Activated T-cell treated with anti-CD3 and anti-CD28 coated beads, Interleukin-2, amount 50 U/mL, for 24 hours (primary cell): ENCODE measurements around the gene BCLAF3.

Source experiments
- DNase-seq: peaks from one replicate; pipeline ENCODE4 v3.0.0-alpha.2; 2020
- H3K27ac Mint-ChIP-seq: 2 replicates; pipeline ENCODE4 v1.8.0; 2020; ENCODE audit warnings: mild to moderate bottlenecking, mixed read lengths
- H3K27me3 Mint-ChIP-seq: 2 replicates; pipeline ENCODE4 v1.8.0; 2020; ENCODE audit warnings: mixed read lengths
- H3K36me3 Mint-ChIP-seq: 2 replicates; pipeline ENCODE4 v1.8.0; 2020; ENCODE audit warnings: low read depth, mixed read lengths
- H3K4me1 Mint-ChIP-seq: 2 replicates; pipeline ENCODE4 v1.8.0; 2020; ENCODE audit warnings: low read depth, mixed read lengths
- H3K4me3 Mint-ChIP-seq: 2 replicates; pipeline ENCODE4 v1.8.0; 2020; ENCODE audit warnings: mild to moderate bottlenecking, moderate library complexity, mixed read lengths
- H3K9me3 Mint-ChIP-seq: 2 replicates; pipeline ENCODE4 v1.8.0; 2020; ENCODE audit warnings: mixed read lengths

Gene BCLAF3

DNA sequence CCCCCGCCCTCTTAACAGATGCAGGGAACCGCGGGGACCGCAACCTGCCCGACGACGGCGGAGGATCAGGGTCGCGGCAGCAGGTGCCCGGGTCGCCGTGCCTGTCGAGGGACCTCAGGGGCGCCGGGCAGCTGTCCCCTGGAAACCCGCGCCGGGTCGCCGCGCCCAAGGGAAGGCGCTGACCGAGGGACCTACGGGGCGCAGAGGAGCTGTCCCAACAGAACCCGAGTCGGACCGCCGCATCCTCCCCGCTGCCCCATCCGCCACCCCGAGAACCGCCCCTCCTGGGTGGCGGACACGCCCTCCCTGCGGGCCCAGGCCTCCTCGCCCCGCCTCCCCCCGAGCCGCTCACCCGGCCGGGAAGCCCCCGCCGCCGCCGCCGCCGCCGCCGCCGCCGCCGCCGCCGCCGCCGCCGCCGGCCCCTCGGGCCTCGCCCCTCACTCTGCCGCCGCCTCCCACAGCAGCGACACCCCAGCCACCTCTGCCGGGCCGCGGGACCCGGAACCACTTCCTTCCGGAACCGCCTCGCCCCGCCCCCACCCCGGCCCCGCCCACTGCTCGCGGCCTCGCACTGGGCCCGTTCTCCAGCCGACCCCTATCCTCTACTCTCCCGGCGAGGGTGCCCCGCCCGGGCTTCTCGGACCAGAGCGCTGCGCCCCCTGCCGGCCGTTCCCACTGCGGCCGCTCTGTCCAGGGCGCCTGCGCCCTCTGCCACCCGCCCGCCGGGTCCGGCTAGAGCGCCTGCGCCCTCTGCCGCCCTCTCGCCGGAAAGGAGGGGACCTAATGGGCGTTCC lies at the start of gene BCLAF3:
BCLAF3 (minus strand) TSS at position 506 of the 794 bp plus-strand sequence. CDS start 20,797 bp downstream, outside the sequence.
- peak; percentile 92 for DNase-seq
- Mint-ChIP-seq H3K4me3 (peak within 1 kb of the TSS; percentile 80), H3K27me3 (peaks cover 10% of the 10 kb centered on the region), H3K4me1 (peaks cover 13% of the 10 kb centered on the region), H3K36me3 (peaks cover 4% of the 10 kb centered on the region), H3K9me3 (no peaks in the 10 kb centered on the region), H3K27ac (peak within 1 kb of the TSS; percentile 81)

DNA sequence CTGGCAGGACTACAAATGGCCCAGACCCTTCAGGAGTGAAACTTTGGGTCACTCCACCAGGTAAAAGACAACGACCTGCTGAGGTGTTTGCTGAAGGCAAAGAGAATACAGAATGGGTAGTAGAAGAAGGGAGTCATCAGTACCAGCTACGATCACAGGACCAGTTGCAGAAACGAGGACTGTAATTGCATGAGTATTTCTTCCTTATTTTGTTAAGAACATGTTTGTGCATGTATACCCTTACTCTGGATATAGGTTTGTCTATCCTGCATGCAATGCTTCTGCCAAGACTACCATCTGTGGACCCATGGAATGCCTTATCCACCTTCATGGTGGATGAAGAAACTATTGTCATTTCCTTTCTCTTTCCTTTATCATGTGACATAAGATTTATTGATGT lies 48.1 kb upstream of the BCLAF3 start:
- Mint-ChIP-seq H3K9me3 (no peaks in the 10 kb centered on the region), H3K4me1 (no peaks in the 10 kb centered on the region), H3K36me3 (no peaks in the 10 kb centered on the region), H3K27me3 (no peaks in the 10 kb centered on the region), H3K27ac (no peak overlapping the region), H3K4me3 (no peak overlapping the region)
- no peak for DNase-seq

DNA sequence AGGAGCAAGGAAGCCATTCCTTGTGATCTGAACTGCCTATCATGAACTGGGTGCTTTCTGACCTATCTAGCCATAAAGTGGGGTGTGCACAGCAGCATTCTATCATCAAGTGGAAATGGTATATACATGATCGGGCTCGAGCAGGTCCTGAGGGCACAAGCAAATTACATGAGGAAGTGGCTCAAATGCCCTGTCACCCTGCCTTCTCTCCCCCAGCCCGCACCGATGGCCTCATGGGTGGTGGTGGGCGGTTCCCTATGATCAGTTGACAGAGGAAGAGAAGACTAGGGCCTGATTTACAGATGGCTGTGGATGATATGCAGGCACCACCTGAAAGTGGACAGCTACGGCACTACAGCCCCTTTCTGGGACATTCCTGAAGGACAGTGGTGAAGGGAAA lies 46.3 kb upstream of the BCLAF3 start:
- DNase-seq = no peak
- no peaks in the 10 kb centered on the region for H3K36me3 Mint-ChIP-seq
- no peak overlapping the region for H3K27ac Mint-ChIP-seq
- H3K9me3 Mint-ChIP-seq = no peaks in the 10 kb centered on the region
- H3K4me1 Mint-ChIP-seq = no peaks in the 10 kb centered on the region
- H3K27me3 Mint-ChIP-seq = no peaks in the 10 kb centered on the region
- no peak overlapping the region for H3K4me3 Mint-ChIP-seq

DNA sequence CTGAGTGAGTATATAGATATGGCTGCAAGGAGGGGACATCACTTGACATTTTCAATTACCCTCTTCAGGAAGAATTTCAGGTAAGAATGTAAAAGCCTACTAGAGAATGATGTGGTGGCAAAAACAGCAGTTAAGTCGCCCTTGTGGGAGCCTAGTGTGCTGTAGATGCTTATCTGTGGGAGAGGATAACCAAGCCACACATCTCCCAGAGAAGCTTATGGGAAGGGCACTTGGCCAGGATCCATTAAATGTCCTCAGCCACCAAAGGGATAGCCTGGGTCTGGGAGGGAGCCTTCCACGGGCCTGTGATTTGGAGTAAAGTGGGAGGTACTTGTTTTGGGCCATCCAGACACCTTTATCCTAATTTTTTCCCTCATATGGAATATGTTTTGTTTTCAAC lies 41.3 kb upstream of the BCLAF3 start:
- peaks cover 7% of the 10 kb centered on the region for H3K4me1 Mint-ChIP-seq
- no peak overlapping the region for H3K4me3 Mint-ChIP-seq
- no peaks in the 10 kb centered on the region for H3K36me3 Mint-ChIP-seq
- H3K27me3 Mint-ChIP-seq = no peaks in the 10 kb centered on the region
- no peak overlapping the region for H3K27ac Mint-ChIP-seq
- DNase-seq = no peak
- no peaks in the 10 kb centered on the region for H3K9me3 Mint-ChIP-seq

DNA sequence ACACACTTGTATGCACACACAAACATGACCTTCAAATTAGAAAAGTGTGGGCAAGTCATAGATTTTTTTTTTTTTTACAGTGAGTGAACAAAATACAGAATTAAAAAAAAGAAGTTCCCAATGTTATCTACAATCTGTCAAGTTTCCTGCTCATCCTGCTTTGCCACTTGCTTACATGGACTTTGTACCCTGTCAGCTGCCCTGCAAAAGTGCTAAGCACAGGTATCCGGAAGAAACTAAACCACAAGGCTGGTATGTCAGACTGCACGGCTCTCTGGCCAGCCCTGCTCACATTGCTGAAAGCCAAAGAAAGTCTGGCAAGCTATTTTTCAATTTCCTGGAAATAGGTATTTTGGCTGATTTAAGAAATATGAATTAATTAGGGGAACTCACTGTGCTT lies 38.9 kb upstream of the BCLAF3 start:
- Mint-ChIP-seq H3K27me3 (no peaks in the 10 kb centered on the region), H3K36me3 (no peaks in the 10 kb centered on the region), H3K4me1 (peaks cover 7% of the 10 kb centered on the region), H3K9me3 (no peaks in the 10 kb centered on the region), H3K4me3 (no peak overlapping the region), H3K27ac (no peak overlapping the region)
- no peak for DNase-seq

DNA sequence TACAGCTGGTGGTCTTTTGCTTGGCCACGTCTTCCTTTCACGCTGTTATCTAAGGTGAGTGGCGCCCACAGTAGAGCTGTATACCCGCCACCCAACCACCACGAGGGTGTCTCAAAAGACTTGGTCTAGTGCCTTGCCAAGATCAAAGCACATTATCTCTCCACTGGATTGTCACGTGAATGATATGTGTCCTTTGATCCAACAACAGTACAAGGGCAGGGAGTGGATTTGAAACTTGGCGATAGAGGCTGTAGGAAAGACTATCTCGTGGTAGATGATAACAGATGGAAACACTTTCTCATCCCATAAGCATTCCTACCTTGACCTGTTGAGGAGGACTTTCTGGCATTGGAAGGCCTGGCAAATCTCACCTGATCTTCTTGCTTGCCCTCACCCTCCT lies 37.7 kb upstream of the BCLAF3 start:
- Mint-ChIP-seq H3K36me3 (no peaks in the 10 kb centered on the region), H3K27ac (no peak overlapping the region), H3K27me3 (no peaks in the 10 kb centered on the region), H3K4me3 (no peak overlapping the region), H3K9me3 (no peaks in the 10 kb centered on the region), H3K4me1 (peaks cover 7% of the 10 kb centered on the region)
- no peak for DNase-seq

DNA sequence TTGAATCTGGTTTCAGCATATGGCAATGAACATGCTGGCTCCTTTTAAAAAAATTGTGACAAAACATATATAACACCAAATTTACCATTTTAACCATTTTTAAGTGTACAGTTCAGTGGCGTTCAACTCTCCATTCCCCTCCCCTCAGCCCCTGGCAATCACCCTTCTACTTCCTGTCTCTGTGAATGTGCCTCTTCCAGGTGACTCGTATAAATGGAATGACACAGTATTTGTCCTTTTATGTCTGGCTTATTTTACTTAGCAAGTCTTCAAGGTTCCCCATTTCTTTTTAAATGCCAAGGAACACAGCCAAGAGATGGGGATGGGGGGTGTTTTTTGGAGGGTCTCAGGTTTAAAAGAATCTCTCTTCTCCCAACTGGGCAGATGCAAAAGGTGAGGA lies 35.4 kb upstream of the BCLAF3 start:
- Mint-ChIP-seq H3K4me1 (peaks cover 7% of the 10 kb centered on the region), H3K4me3 (no peak overlapping the region)

DNA sequence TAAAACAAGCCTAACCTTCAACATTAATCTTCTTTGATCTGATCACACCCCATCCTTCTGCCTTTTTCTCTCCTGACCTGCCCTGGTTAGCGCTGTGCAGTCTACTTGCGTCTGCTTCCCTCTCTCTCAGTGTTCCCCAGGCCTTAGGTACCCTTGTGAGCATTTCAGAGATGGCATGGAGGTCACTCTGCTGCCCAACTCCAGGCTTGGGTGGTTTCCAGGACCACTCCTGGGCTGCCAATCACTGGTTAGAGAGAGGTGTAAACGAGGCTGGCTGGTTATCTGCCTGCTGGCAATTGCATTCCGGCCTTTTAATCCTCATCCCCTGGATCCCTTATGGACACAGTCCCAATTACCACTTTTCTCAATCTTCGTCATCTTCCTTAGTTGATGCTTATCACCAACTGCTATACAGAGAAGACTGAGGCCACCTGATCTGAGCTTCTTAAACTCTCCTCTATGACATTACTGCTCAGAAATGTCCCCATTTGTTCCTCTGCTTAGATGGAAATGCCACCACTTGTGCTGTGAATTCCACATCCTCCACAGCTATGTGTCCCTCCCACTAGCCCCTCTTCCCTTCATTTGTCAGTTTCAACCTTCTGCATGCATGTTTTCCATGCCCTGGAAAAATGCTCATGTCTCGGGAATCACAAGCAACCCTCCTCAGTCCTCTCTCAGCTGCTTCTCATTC lies 29.0 kb upstream of the BCLAF3 start:
- H3K27ac Mint-ChIP-seq = no peak overlapping the region

More for the DNA sequence above, 35.4 kb upstream of the BCLAF3 start:
- Mint-ChIP-seq H3K27me3 (no peaks in the 10 kb centered on the region), H3K36me3 (no peaks in the 10 kb centered on the region), H3K9me3 (no peaks in the 10 kb centered on the region), H3K27ac (no peak overlapping the region)
- no peak for DNase-seq

DNA sequence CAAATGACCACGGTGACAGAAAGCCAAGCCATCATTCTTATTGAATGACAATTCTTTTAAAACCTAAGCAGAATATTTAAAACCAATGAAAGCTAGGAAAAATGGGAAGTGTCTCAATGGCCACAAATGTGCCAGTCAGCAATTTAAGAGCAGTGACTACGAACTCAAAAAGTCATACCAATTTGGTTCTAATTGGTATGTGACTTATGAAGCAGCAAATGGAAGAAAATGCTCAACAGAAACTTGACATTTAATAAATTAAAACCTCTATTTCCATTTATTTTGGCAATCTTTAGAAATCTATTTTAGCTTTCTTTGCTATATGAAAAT lies 25.7 kb upstream of the BCLAF3 start:
- Mint-ChIP-seq H3K27ac (no peak overlapping the region), H3K4me1 (no peaks in the 10 kb centered on the region), H3K36me3 (peaks cover 6% of the 10 kb centered on the region), H3K27me3 (no peaks in the 10 kb centered on the region), H3K9me3 (peaks cover 16% of the 10 kb centered on the region), H3K4me3 (no peak overlapping the region)
- no peak for DNase-seq

More for the DNA sequence above, 29.0 kb upstream of the BCLAF3 start:
- no peak for DNase-seq
- no peaks in the 10 kb centered on the region for H3K4me1 Mint-ChIP-seq
- peaks cover 4% of the 10 kb centered on the region for H3K36me3 Mint-ChIP-seq
- no peak overlapping the region for H3K4me3 Mint-ChIP-seq
- H3K27me3 Mint-ChIP-seq = no peaks in the 10 kb centered on the region
- peaks cover 16% of the 10 kb centered on the region for H3K9me3 Mint-ChIP-seq

DNA sequence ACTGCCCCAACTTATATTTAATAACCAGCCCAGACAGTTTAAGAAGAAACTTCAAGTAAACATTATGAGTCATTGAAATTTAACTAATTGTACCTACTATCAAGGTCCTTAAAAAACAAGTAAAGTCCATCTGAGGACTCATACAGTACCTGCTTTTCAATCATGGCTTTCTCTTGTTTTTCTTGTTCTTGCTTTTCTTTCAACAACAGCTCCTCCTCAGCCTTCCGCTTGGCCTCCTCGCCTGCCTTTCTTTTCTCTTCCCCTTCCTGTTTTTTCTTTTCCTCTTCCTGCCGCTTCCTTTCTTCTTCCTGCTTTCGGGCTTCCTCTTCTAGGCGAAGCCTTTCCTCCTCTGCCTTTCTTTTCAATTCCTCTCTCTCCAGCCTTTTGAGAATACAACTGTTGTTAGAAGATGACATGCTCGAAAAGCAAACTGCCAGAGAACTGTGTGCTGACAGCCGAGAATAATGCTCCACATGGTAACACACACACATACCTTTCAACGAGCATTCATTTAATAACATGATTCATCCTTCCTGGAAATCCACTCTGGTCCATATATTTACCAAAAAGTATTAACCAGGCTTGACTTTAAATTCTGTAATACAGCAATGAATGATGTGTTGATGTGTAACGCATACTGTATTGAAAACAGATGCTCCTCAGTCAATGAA lies 25.2 kb upstream of the BCLAF3 start:
- peaks cover 6% of the 10 kb centered on the region for H3K36me3 Mint-ChIP-seq
- no peak overlapping the region for H3K27ac Mint-ChIP-seq
- H3K4me3 Mint-ChIP-seq = no peak overlapping the region
- H3K27me3 Mint-ChIP-seq = no peaks in the 10 kb centered on the region
- peaks cover 16% of the 10 kb centered on the region for H3K9me3 Mint-ChIP-seq
- no peak for DNase-seq
- H3K4me1 Mint-ChIP-seq = no peaks in the 10 kb centered on the region

DNA sequence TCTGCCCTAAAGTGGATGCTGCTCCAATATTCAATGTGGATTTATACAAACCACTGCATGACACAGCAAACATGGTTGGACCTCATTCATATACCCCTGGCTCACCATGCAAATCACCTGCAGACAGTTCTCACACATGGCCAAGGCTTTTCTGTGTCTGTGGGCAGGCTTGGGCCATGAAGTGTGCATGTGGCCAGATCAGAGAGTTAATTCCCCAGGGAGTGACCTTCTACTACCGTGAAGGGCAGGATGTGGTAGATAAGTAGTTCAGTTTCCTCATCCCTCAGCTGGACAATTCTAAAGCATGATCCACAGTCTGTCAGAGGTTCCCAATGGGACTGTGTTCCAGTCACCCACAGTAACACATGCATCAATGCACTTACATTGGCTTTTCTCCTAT lies 24.6 kb upstream of the BCLAF3 start:
- no peaks in the 10 kb centered on the region for H3K4me1 Mint-ChIP-seq
- H3K9me3 Mint-ChIP-seq = peaks cover 16% of the 10 kb centered on the region
- H3K4me3 Mint-ChIP-seq = no peak overlapping the region
- peaks cover 6% of the 10 kb centered on the region for H3K36me3 Mint-ChIP-seq
- DNase-seq = no peak
- no peaks in the 10 kb centered on the region for H3K27me3 Mint-ChIP-seq
- H3K27ac Mint-ChIP-seq = no peak overlapping the region

DNA sequence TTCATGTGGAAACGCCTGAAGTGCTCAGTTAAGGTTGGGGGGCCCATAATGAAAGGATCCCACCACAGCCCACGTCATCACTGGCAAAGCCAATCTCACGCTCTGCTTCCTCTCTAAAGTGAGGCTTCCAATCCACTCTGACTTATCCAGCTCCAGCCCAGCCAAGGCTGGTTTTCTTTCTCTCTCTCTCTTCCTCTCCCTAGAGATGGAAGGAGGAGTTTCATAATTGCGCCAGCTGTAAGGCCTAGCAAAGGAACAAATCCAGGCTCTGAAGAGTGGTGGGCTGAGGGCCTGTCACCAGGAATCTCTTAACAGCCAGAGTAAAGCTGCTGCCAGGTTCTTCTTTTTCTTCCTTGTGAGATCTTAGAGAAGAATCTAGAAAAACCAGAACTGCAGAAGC lies 20.7 kb upstream of the BCLAF3 start:
- Mint-ChIP-seq H3K9me3 (peaks cover 16% of the 10 kb centered on the region), H3K4me3 (no peak overlapping the region), H3K4me1 (no peaks in the 10 kb centered on the region), H3K27ac (no peak overlapping the region), H3K27me3 (no peaks in the 10 kb centered on the region), H3K36me3 (peaks cover 6% of the 10 kb centered on the region)
- DNase-seq = no peak

DNA sequence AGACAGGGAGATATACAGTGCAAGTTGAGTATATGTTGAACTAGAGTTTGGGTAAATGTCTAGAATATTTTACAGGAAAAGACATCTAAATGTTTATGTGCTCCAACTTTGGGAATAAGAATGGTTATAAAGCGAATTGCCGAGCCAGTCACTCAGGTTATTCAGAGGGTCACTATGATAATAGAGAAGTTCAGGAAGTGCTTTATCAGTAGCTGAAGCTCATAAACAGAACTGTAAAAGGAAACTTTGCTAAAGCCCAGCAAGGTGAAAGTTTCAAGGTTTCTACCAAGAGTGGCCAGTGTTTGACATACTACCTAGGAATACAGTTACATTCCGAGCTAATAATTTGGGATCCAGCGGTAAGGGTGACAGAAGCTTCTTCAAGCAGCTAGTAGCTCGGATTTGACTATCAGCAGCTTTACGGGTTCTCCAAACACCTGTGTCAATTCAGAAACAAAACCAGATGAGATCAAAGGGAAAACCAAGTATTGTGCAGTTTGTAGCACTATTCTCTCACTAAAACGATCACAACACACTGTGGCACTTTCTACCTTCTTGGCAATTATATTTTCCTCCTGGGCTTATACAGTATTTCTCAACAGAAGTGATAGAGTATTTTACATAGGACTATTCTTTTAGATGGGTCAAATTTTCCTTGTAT lies 17.2 kb upstream of the BCLAF3 start:
- no peak for DNase-seq
- H3K4me1 Mint-ChIP-seq = no peaks in the 10 kb centered on the region
- H3K9me3 Mint-ChIP-seq = no peaks in the 10 kb centered on the region
- H3K4me3 Mint-ChIP-seq = no peak overlapping the region
- H3K27ac Mint-ChIP-seq = no peak overlapping the region
- no peaks in the 10 kb centered on the region for H3K36me3 Mint-ChIP-seq
- H3K27me3 Mint-ChIP-seq = peaks cover 3% of the 10 kb centered on the region

DNA sequence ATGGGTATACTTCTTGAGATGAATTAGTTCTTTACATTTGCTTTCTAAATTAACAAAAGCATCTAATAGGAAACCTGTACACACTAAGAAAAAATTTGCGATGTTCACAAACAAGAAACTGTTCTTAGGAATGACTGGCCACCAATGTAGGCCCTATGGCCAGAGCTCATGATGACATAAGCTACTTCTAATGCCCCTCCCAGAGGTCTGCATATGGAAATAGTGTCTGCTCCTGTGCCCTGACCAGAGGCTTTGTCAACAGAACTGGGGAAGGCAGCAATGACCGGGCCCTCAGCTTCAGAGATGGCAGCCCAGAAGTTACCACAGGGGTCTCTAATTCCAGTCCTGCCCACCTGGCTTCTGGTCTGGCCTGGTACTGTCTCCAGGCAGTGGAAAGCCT lies 15.0 kb upstream of the BCLAF3 start:
- Mint-ChIP-seq H3K27me3 (peaks cover 3% of the 10 kb centered on the region), H3K4me1 (no peaks in the 10 kb centered on the region), H3K9me3 (no peaks in the 10 kb centered on the region), H3K4me3 (no peak overlapping the region), H3K27ac (no peak overlapping the region), H3K36me3 (no peaks in the 10 kb centered on the region)
- no peak for DNase-seq
